Stimulated activated CD4-positive, alpha-beta T cell treated with anti-CD3 and anti-CD28 coated beads, Interleukin-4, amount 100 ng/mL, for 4 hours (primary cell): ENCODE results near the gene VILL.
"Not testable (repeated sequence)": the region's sequence is repeated elsewhere in the genome, so short reads cannot be mapped to it uniquely, and the experiment has no call there.

ENCODE experiments used
- DNase-seq, 2 experiments: peaks; one replicate each; pipeline ENCODE4 v3.0.0-alpha.2; 2020

Gene VILL

DNA sequence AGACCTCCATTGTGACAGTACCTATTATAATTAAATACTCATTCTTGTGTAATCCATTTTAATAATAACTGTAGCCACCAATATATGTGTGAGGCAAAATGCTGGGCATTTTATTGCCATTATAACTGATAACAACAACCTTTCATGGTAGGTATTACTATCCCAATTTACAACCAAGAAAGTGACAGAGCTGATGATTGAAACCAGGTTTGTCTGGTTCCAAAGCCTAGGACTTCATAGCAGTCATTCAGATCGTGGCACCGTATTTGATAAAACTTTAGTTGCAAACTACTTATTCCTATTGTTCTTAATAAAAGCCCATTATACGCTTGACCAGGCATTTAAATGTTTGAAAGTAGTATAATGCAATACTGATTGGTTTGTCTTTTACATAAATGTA is 26.4 kb upstream of the VILL start:
- no peak for DNase-seq

DNA sequence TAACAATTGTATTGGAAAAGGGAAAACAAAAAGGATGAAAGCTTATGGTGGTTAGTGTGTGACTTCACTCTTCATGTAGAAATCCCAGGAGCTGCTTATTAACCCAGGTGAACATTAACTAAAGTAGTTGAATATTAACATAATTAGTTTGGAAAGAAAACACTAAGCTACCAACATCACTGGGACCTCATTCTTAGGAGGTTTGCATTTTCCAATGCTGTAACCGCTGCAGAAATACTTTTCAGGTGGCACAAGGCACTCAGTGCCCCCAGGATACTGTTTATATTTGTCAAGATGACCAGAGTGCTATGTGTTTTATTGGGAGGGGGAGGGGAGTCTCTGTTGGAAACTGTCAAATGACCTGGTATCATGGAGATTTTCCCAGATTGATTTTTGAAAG is 25.9 kb upstream of the VILL start:
- DNase-seq = no peak

DNA sequence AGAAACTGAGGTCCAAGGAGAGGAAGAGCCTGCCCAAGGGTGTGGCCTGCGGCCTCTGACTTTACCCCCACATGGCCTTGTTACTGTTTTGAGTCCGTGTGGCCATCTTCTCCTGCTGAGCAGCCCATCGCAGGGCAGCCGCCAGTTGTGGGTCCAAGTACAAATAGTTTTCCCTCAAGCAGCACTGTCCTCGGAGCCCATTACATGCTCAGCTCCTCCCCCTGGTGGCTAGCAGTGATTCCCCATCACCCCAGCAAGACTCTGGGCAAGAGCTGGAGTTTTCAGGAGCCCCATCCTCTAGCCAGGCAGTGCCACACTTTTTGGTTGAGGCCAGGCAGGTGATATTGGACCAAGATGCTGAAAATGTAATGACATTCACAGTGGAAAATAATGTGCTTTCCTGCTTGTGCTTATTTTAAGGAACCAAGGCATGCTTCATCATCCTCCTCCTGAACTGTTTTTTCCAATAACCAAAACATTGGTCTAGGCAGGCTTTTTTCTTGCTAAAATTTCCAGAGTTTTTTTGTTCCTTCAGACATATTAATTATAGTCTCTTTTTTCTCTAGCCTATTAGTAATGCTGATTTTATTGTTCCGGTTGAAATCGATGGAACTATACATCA is 23.2 kb upstream of the VILL start:
- peak; percentile 42 to 54 for DNase-seq

DNA sequence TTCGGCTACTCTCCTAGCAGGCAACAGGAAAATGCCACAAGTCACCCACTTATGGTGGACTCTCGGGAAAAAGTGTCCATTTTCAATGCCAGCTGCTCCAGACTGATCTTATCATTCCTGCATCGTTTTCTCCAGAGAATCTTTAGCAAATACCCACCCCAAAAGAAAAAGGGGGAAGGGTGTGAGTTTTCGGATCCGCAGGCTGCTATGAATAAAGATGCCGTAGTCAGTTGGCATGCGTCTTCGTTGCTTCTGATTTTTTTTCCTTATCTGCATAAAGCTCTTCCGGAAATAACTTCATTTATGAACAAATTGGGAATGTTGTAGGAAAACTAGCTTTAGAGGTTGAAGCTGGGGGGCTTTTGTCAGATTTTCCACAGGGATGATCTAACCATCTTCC is 22.4 kb upstream of the VILL start:
- no peak for DNase-seq

DNA sequence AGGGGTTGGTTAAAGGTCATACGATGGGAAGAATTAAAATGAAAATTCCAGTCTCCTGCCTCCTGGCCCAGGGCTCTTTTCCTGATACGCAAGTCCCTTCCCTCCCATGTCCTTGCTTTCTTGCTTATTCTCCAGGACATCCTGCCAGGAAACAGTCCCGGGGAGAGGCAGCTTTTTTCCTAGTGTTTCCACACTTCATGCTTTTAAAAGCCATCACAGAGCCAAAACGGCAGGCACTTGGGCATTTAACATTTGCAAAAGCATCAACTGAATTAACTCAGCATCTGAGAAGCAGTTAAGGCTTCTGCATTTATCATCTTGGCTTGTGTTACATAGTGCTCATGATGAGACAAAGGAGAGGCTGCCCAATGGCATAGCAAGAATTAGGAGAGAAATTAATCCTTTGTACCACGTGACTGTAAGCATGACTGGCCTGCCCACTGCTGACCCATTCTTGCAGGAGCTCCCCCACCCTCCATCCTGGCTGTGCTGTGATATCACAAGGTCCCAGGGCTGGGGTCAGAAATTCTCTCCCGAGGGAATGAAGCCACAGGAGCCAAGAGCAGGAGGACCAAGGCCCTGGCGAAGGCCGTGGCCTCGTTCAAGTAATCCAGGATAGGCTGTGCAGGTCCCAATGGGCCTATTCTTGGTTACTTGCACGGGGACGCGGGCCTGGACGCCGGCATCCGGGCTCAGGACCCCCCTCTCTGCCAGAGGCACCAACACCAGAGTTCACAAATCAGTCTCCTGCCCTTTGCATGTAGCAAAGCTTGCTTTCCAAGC is 21.6 kb upstream of the VILL start:
- no peak for DNase-seq

DNA sequence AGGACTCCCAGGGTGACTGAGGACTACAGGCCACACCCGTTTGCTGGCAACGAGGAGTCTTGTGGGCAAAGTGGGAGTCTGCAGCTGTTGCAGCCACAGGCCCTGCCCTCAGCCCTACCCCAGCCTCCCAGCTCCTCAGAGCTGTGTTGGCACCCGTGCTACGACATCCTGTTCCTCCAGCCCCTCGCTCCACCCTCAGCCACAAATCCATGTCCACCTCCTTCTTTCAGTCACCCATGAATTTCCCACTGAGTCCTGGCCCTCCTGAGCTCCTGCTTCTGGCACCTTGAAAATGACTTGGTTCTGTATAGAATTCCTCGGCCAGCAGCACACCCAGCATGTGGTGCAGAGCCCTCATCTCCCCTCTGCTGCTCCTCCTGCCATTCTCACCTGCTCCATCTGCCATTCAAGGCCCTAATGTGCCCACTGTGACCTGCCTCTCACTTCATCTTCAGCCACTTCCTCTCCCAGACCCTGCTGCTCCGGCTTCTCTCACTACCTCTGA is 20.9 kb upstream of the VILL start:
- no peak for DNase-seq

DNA sequence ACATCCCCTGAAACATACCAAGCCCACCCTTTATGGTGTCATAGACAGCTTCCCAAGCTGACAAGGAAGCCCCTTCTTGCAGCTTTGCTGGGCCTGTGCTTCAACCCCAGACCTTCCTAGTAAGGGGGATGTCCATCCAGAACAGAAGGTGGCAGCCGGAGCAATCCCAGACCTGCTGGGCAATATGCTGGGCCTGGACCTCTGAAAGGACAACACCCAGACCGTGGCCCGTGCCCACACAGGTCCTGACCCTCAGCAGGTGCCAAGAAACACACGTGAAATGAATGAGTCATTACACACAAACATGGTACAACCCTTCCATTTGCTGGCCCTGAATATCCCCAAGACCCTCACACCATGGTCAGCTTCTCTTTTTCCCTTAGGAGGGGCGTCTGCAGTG is 19.8 kb upstream of the VILL start:
- DNase-seq = no peak

DNA sequence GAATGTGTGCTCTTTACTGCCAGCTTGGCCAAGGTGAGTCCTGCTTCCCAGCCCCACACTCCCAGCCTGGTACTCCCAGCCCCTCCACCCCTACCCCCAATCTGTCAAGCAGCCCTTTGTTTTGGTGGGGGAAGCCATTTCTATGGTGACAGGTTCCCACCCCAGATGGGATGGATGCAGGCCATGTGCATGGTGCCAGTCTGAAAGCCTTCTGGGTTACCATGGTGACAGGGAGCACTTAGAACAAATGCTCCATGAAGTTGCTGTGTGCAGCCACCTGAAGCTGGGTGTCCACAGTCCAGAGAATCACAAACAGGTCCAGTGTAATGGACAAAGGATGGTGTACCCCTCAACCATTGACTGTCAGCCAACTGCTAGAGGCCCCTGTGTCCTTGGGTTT is 19.1 kb upstream of the VILL start:
- DNase-seq = no peak

DNA sequence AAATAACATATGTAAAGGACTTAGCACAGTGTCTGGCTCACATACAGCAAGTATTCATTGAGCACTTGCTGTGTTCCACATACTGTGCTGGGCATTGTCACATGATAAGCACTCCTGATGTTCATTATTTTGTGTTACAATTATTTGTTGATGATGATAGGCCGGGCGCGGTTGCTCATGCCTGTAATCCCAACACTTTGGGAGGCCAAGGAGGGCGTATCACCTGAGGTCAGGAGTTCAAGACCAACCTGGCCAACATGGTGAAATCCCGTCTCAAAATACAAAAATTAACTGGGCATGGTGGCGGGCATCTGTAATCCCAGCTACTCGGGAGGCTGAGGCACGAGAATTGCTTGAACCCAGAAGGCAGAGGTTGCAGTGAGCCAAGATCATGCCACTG is 18.5 kb upstream of the VILL start:
- DNase-seq = not testable (repeated sequence)

DNA sequence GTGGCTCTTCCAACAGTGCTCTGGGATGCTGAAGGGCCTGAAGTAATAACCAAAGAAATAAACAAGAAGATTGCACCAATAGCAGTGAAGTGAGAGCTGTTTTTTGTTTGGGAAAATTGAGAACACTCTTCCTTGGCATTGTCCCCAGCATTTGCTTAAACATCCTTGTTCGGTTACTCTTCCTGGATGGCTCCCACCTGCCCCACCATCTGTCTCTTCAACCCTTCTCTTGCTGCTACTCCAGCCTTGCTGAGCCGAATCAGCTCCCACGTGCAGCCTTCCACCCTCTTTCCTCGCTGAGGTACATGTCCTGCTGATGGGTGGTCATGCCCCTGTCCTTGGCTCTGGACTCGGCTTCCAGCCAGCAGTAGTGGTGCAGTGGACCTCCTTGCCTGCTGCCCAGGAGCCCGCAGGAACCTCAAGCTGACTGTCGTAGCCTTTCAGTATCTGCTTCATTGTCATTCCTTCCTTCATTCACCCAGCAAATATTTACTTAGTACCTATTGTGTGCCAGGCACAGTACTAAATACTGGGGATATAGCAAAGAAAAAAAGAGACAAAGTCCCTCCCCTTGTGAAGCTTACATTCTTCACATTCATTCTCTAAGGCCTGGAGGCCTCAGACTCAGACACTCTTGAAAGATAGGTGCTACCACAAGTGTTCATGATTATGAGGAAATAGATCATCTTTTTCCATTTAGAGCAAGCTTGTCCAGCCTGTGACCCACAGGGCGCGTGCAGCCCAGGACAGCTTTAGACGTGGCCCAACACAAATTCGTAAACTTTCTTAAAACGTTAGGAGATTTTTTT is 17.1 kb upstream of the VILL start:
- no peak for DNase-seq

DNA sequence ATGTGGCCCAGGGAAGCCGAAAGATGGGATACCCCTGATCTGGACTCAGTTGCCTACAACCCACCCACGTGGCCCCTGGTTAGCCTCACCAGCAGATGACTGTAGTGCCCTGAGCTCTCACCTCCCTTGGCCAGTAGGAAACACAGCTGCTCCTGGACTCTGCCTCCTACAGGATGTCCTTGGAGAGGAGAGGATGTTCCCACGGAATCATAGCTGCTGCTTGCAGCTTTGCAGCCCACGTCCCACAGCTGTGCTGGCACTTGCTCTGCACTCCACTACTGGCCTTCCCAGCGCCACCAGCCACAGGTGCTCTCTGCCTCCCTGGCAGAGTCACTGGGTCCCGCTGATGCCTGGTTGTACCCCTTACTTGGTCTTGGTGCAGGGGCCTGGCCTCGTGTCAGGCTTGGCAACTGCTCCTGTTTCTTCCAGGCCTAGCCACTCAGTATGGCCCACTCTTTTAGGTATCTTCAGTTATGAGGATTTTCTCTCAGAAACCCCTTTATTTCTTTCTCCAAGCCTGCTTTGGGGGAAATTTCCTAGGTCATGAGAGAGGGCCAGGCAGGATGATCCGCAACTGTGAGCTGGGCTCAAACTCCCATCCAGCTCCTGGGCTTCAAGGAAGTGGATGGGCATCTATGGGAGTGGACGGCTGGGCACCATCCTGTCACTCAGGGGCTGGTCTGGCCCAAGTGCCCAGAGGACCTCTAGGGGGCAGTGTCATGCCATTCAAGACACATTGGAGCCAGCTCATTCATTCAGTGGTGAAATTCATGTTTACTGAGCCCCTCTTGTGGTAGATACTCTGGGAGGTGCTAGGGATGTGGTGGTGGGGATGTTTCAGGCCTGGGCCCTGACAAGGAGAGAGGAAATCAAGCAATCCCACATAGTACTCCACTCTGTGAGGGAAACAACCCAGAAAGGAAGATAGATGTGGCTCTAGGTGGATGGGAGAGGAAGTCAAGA is 16.2 kb upstream of the VILL start:
- peak; percentile 57 to 59 for DNase-seq

DNA sequence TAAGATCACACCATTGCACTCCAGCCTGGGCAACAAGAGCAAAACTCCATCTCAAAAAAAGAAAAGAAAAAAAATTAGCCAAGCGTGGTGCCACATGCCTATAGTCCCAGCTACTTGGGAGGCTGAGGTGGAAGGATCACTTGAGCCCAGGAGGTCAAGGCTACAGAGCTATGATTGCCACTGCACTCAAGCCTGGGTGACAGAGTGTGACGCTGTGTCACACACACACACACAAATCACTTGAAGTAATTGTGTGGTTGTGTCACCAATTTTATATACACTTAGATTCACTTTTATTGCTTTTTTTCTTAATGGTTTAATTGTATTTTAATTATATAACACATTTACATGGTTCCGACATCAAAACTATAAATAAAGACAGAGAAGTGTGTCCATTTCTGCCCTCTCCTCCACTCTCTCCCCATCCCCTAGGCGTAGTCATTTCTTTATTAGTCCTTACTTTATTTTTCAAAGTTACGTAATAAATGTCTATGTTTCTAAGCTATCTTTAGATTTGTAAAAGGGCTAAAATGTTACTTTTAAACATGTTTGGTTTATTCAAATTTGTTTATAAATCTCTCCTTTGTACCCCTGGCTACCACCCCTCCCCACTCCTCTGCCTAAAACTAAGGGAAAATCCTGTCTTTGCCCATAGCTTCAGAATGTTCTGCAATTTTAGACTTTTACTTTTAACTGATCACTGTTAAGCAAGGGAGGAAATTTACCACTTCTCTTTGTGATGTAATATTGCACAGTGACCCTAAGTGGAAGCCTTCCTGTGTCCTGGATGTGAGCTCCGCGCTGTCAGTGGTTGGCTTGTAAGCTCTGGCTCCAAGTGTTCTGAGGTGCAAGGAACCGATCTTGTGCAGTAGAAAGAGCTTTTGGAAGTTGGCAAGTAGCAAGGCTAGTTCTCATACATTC is 10.8 kb upstream of the VILL start:
- no peak for DNase-seq

DNA sequence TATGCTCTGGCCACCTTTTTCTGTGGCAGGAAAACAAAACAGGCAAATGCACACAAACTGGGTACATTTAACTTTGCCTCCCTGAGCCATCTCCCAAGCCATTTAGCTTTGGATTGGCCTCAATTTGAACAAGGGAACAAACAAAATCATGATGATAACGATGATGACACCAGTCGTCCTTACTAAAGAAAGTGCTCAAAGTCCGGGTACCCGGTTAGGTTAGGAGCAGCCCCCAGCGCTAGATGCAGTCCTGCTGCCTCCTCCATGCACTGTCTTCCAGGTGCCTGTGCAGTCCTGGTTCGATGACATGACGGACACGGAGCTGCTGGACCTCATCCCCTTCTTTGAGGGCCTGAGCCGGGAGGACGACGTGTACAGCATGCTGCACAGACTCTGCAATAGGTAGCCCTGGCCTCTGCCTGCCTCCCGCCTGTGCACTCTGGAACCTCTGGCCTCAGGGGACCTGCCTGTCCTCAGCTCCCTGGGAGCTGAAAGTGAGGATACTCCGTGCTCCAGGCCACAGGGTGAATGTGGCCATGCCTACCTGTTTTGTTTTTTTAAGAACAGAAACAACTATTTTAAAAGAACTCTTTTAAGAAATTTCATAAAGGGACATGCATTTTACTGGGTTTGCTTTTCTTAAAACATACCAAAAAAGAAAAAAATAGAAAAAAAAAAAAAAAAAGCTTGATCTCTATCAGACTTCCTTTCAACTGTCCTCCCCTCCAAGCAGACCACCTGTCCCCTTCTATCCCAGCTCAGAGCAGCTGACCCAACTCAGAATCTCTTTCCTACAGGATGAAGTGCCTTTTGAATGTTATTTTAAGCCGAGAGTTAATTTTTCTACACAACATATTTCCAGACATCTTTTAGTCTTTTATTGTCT is 9.9 kb upstream of the VILL start:
- no peak for DNase-seq

DNA sequence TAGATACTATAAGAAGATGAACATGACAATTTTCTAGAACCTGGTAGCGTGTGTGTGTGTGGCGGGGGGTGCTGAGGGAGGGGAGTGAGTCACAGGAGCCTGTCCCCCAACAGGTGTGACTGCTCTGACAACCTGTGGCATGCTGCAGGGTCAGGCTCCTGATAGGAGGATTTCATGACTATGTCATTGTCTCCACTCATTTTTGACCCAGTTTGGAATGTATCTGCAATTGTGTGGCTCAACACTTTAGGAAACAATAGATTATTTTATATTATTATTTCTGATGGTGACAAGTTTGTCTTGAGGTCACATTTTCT is 9.3 kb upstream of the VILL start:
- no peak for DNase-seq

DNA sequence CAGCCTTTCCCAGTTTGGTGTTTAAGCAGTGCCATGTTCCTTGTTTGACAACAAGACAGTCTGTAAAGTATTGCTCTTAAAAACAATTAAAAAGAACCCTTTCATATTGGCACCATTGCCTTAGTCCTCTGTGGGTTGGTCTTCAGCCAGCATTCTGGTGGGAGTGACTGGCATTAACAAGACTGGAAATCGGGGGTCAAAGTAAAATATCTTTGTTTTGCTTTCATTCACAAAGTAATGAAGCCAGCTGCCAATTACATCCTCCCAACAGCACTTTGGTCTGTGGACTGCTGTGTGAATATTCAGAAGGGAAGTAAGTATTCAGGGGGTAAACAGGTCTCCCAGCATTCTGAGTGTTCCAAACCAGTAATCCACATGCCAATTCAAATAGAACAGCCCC is 8.3 kb upstream of the VILL start:
- no peak for DNase-seq

DNA sequence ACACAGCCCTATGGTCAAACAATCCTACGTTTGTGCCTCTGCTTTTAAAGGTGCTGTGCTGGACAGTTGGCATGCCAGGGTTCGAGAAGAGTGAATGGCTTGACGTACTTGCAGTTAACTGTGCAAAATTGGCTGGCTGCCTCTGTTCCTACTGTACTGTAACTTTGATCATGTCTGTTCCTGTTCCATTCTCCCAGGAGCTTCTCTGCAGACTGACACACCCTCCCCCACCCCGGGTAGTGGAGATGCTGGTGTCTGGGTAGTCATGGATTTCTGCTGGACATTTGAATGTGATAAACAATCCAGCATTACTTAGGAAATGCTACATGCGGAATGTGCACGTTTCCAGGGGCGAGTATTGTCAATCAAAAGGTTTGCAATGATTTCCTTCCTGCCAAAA is 6.5 kb upstream of the VILL start:
- DNase-seq = no peak

DNA sequence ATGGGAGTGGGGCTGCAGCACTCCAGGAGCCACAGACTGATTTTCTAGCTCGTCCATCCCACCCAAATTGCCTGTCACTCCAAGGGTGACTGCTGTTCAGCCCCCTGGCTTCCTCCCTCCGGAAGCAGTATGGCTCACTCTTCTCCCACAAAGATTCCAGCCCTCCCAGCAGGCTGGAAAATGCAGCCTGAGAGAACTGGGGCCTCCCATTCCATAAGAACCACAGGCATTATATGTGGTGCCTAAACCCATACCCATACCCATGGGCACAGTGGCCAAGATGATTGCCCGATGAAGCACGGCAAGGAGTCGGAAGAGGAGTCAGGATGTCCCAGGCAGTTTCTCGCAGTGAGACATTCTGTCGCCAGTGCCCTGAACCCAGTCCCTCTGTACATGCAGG is 6.0 kb upstream of the VILL start:
- DNase-seq = no peak

DNA sequence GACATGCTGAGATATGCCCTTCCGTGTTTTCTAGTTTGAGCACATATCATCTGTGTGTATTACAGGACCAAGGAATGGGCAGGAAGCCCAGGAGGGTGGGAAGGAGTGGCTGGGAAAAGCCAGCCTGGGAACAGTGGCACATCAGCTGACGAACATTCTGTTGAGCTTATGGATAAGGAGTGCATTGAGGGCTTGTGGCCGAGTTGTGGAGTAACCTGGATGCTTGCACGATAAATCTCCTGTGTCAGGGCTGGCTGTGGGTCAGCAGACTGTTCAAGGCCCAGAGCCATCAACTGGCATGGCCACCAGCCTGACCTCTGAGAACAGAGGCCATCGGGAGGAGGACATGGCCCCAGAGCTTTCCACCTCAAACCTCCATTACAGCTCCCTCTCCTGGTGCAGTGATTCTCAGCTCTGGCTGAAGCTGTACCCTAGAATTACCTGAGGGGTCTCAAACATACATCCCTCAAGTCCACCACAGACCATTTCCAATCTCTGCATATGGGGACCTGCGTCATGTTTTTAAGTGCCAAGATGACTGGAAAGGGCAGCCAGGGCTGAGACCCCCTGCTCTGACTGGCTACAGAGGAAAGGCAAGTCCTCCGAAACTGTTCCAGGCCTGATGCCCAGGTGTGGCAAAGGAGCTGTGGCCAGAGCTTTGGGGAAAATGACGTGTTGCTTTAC is 4.8 kb upstream of the VILL start:
- DNase-seq = no peak

DNA sequence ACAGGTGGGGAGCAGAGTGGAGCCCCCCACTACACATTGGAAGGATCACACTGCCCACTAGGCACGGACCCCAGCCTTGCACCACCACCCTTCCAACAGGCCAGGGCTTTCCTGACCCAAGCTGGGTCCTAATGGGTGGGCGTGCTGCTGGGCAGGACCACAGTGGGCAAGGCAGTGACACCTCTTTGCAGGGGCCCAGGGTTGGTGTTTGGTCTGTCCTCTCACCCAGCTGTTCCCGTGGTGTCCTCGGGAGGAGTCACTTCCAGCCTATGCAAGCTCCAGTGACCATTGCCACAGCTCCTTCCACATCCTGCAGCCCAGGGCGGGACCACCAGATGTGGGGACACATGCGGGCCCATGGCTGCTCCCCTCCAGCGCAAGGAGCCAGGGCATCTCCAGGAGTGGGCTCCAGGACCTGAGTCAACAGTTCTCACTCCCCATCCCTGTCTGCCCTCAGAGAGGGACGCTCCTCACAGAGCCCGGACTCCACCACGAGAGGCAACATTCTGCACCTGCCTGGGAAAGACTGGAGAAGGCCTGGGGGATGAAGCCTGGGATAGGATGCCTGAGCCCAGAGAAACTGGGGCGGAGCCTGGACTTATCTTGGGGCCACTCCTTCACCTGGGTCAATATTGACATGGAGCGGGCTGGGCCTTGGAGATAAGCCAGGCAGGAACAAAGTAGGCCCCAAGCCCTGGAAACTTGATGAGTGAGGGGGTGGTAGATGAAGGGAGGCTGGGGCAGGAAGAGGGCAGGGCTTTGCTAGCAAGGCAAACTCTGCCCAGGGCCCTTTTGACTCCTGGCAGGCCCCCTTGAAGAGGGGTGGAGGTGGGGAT is 3.9 kb upstream of the VILL start:
- no peak for DNase-seq
